ENCODE data around the gene LRCOL1.

LRCOL1 gene

GRCh38 chr12:132560364-132560613 is 50.1 kb downstream of the LRCOL1 start:
- no peak for TF ChIP-seq CTCF (IDR thresholded peaks at IDR 0.05; ENCODE audit: low read depth, low read length)
- H3K4me3 ChIP-seq (ENCODE audit: low read depth, low read length), result peak overlapping the region; percentile 63

GRCh38 chr12:132559652-132560363 is 50.6 kb downstream of the LRCOL1 start:
- TF ChIP-seq CTCF (IDR thresholded peaks at IDR 0.05; ENCODE audit: low read depth, low read length), result no peak
- H3K4me3 ChIP-seq (ENCODE audit: low read depth, low read length), result peak overlapping the region; percentile 63

- peak overlapping the region; percentile 63 for H3K4me3 ChIP-seq (ENCODE audit: low read depth, low read length)
- TF ChIP-seq CTCF (IDR thresholded peaks at IDR 0.05; ENCODE audit: low read depth, low read length), result no peak
These were observed 51.3 kb downstream of the LRCOL1 start for GRCh38 chr12:132558861-132559623.

- H3K4me3 ChIP-seq (ENCODE audit: low read depth, low read length), result no peak overlapping the region
- TF ChIP-seq CTCF (IDR thresholded peaks at IDR 0.05; ENCODE audit: low read depth, low read length), result no peak
These were observed 52.1 kb downstream of the LRCOL1 start for GRCh38 chr12:132558042-132558856.

- H3K4me3 ChIP-seq (ENCODE audit: low read depth, low read length), result no peak overlapping the region
These were observed 52.9 kb downstream of the LRCOL1 start for GRCh38 chr12:132557291-132558015.

GRCh38 chr12:132556801-132557200 is 53.6 kb downstream of the LRCOL1 start:
- H3K4me3 ChIP-seq (ENCODE audit: low read depth, low read length), result no peak overlapping the region
- TF ChIP-seq CTCF (IDR thresholded peaks at IDR 0.05; ENCODE audit: low read depth, low read length), result no peak

More at GRCh38 chr12:132557291-132558015, 52.9 kb downstream of the LRCOL1 start:
- no peak for TF ChIP-seq CTCF (IDR thresholded peaks at IDR 0.05; ENCODE audit: low read depth, low read length)
